CD4-positive, alpha-beta T cell treated with Interleukin-4 for 1 hour (primary cell): ENCODE data around the gene PDK2.

ENCODE experiments used
- DNase-seq, 2 donors: peaks; one replicate each; pipeline ENCODE4 v3.0.0-alpha.2; 2020 to 2022

PDK2 gene

DNA sequence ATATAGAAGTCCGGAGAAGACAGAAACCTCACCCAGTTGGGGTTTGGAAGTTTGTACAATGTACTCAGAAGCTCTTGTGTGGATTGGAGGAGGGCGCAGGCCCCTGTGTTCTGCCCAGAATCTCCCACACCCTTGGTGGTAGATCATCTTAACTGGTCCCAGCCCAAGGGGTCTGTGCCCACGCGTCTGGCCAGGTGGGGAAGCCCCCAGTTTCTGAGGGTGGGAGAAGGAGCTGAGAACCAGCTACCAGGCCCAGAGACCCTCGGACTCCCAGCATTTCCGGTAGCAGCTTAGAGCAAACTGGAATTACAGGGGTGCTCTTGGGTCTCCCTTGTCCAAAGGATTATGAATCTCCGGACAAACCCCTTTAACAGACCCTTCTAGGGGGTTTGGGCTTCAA, 57.6 kb downstream of the PDK2 start:
- DNase-seq: no peak

DNA sequence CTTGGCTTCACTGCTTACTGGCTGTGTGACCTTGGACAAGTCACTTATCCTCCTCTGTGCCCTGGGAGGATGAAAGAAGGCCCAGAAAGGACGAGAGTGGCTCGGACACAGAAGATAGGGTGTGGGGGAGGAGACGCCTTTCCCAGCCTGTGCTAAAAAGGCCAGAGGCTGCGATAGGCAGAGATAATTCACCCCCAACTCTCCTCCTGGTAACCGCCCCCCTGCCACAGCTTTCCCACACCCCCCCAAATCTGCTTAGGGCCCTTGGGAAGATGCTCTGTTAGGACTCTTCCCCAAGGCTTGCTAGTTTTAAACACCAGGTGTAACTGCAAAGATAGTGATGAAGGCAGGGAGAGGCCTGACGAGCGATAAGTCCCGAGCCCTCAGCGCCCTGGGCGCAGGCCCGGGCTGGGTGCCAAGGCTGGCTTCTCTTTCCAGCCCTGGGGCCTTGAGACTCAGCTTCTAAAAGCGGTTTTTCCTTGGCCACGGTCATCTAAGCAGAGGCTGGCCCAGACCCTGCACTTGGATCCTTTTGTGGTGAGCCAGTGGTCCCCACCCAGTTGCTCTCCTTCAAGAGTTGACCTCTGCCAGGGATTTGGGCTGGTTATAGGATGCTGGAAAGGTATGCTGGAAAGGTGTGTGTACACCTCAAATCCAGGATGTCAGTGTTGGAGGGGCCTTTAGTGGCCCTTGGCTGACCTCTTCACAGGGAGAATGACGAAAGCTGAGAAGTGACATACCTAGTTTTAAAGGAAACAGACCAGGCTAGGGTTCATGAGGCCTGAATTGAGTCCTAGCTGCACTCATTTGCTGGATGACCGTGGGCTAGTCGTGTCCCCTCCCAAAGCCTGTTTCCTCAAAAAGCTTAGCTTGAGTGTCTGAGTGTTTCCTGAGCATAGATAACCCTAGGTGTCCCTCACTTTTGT, 58.8 kb downstream of the PDK2 start:
- DNase-seq: no peak

DNA sequence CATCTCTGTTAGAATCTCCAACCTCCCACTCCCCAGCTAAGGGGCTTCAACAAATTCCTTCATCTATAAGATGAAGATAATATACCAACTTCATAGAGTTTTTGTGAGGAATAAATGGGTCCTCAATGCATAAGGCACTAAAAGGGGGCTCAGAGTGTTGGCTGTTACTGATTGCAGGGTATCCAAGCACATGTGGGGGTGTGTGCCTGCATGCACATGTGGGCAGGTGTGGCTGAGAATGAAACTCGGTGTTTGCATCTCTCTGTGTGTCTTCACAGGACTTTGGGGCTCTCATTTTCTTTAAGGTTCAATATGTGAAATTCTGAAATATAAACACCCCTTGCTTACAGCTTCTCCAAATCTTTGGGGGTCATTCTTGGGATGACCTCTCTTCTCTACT, 59.5 kb downstream of the PDK2 start:
- no peak for DNase-seq

DNA sequence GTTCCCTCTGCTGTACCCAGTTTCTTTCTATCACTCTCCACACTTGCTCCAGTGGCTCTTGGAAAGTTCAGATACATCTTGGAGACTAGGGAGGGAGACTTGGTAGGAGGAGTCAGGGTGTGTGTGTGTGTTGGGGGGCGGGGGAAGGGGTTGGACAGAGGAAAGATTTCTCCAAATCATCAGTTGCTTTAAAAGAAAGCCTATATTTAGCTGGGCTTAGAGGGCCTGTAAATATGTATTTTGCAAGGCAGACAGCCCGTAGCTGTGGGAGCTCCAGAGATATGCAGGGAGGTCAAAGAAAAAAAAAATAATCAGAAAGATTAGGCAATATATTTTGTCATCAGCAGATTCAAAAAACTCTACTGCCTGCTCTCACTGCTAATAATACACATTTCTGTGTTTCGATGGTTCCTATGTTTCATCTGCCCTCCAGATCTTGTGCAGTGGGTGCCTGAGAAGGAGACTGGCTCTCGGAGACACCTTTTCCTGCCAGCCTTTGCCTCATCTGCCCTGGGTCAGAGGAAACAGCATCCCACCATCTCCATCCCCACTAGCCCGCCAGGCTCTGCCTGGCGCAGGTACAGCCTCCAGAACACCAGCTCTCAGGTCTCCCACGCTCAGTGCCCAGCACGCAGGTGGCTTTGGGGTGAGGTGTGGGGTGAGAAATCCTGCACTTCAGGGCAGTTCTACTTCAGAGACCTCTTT, 60.1 kb downstream of the PDK2 start:
- no peak for DNase-seq

DNA sequence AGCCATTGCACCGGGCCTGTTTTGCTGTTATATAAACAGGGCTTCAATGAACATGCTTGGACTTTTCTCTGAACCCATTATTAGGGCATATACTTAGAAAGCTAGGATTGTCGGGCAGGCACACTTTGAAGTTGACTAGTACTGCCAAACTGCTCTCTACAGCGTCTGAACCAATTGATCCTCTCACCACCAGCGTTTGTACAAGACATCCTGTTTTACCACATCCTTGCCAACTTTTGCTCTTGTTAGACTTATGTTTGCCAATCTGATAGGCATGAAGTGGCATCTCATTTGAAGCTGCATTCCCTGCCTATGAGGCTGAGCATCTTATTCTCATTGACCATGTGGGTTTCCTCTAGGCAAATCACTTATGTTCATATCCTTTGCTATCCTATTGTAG, 62.7 kb downstream of the PDK2 start:
- peak in 1 of 2 donors; percentile 35 for DNase-seq

DNA sequence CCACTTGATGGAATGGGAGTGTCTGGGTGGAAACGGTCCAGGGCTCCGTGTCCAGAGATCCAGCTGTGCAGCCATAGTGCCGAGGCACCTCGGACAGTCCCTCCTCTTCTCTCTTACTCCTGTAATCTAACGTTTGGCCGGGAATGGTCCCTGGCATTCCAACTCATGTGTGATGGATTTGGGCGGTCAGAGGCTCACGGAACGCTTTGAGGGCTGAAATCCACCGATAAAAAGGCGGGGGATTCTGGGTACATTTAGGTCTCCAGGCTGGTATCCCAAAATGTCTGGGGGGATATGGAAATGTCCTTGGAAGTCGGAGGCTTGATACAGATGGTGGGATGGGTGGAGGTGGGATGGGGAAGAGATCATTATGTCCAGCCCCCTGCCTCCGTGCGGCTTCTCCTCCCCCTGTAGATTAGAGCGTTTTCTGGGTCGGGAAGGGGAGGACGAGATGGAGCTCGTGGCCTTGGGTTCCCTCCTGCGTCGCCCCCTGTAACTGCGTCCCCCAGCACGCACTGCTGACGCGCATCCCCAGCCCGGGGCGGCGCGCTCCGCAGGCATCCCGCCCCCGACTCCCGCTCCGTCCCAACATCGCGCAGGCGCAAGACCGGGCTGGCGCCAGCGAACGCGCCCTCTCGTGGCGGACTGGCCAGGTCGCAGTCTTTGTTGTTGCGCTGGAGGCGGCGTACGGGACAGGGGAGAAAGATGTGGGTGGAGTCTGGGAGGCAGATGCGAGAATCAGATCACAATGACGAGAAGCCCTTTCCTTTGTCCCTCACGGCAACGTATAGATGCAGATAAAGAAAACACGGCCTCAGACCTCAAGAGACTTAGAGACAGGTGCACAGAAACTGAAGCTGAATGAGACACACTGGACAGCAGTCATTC, 66.1 kb downstream of the PDK2 start:
- DNase-seq: peak; percentile 93 to 96
